GM21447 (cell line): Measurements from ENCODE around the gene RUFY2.

Source experiments
- ATAC-seq: cut with Tn5 transposase; IDR thresholded peaks from one replicate; pipeline ENCODE4 v1.9.1; 2021; ENCODE audit not compliant: unreplicated experiment

Gene RUFY2

DNA sequence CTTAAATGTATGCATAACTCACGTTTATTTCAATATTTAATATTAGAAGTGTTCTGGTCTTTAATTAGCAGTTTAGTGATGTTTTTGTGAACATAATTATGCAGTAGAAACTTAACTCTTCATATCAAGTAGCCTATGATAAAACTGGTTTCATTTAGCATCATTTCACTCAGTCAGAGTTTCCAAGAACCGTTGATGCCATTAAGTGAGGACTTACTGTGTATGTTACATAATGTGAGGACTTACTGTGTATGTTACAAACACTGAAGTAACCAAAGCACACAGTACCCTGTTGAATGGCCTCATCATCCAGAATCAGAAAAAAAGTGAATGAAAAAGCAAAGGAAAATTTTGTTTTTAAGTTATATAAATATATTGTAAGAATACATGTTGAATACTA lies 41.5 kb downstream of the RUFY2 start:
- ATAC-seq, result no peak

DNA sequence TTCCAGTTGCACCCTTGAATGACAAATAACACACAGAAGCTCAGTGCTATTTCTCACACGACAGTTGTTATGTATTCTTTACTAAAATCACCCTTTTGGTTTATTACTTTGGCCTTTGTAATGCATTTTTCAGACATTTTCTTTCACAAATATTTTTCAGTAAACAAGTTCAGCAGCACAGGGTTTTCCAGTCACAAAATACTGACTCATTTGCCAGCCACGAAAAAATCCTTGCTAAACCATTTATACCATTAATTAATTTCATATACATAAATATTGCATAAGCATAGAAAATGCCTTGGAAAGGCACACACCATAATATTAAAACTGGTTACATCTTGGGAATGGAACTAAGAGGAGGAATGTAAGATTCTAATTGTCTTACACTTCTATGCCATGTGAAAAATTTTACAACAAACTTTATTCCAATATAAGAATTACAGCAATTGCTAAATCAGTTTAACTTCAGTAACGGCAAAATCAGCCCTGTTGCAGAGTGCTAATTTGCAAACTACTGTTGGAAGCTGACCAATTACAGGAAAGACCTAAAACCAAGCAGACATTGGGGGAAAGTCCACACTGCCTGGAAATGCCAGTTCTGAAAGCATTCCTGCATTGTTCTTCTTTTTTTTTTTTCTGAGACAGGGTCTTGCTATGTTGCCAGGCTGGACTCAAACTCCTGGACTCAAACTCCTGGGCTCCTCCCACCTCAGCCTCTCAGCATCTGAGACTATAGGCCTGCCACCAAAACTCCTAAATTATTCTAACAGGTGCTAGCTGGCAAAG lies 42.8 kb downstream of the RUFY2 start:
- no peak for ATAC-seq

- ATAC-seq, result no peak
These were observed 44.5 kb downstream of the RUFY2 start for GRCh38 chr10:68362590-68362989.

DNA sequence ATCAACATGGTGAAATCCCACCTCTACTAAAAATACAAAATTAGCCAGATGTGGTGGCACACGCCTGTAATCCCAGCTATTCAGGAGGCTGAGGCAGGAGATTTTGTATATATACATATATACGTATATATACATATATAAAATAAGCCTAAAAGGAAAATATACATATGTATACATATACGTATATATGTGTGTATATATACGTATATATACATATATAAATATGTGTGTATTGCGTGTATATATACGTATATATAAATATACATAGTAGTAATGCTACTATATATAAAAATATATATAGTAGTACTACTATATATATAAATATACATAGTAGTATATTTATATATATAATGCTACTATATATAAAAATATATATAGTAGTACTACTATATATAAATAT lies 47.9 kb downstream of the RUFY2 start:
- ATAC-seq, result no peak

GRCh38 chr10:68353537-68353936 lies 53.5 kb downstream of the RUFY2 start:
- no peak for ATAC-seq

DNA sequence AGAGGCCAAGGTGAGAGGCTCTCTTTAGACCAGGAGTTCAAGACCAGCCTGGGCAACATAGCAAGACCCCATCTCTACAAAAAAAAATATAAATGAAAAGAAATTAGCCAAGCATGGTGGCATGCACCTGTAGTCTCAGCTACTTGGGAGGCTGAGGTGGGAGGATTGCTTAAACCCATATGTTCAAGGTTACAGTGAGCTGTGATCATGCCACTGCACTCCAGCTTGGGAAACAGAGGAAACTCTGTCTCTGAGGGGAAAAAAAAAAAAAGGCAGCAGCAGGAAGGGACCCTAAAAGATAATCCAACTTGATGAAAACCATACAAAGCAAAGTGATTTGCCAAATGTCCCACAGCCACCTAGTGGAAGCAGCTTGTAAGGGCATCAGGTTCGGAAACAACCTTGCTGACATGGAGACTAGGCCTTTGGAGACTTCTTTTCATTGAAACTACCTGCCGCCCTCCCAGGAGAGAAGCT lies 58.8 kb downstream of the RUFY2 start:
- peak; percentile 63 for ATAC-seq

DNA sequence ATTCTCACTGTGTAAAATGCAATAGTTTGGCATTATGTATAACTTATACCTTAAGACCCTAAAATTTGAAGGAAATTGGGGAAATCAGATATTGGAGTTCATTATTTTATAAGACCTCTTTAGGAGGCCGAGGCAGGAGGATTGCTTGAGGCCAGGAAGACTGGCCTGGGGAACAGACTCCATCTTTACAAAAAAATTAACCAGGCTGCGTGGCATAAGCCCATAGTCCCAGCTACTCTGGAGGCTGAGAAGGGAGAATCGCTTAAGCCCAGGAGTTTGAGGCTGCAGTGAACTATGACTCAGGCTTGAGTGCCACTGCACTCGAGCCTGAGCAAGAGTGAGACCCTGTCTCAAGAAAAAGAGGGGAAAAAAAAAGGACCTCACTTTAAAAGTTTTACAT lies 60.3 kb downstream of the RUFY2 start:
- no peak for ATAC-seq

GRCh38 chr10:68345621-68346020 lies 61.5 kb downstream of the RUFY2 start:
- ATAC-seq, result no peak

DNA sequence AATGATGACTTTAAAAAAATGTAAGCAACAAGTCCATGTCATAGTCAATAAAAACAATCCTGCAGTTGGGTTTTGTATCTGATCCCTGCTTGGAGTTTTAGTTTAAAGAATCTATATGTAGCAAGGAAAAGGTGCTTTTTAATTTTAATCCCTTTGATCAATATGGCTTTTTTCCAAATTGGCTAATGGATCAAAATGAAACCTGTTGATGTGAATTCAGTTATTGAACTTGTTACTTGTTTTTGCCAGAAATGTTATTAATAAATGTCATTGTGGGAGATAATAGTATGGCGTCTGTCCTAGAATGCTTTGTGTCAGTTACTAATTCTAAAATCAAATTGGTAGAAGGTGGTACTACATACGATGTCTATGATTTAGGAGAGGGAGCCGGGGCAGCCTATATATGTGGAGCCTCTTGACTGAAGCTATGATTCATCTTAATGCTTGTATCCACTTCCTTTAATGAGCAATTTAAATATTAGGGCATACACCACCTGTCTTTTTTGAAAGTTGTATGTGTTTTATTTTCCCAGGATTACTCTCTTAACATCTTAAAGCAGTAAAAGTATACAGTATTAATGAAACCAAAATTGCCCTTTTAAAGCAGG lies 64.1 kb downstream of the RUFY2 start:
- no peak for ATAC-seq

DNA sequence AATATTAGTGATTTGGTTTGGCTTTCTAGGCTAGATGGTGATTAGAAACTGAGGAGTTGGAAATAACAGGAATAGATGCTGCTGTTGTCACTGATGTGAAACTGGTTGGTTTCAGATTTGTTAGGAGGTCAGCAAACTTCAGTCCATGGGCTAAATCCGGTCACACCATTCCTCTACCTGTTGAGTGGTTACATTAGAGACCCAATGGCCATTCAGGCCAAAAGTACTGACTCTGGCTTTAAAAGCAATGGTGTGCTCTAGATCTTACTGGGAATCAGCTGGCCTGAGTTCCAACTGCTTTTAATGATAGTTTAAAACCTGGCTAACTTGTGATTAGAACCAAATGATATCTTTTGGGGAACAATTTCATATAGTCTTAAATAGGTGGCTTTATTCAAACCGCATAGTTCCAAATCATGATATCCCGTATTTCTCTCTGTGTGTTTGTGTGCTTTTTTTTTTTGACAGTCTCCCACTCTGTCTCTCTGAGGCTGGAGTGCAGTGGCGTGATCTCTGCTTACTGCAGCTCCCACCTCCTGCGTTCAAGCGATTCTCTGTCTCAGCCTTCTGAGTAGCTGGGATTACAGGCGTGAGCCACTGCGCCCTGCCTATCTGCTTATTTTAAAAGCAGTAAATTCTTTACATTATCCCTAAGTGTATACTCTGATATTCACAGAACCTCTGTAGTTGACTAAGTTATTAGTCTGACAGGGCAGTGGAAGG lies 66.6 kb downstream of the RUFY2 start:
- no peak for ATAC-seq

DNA sequence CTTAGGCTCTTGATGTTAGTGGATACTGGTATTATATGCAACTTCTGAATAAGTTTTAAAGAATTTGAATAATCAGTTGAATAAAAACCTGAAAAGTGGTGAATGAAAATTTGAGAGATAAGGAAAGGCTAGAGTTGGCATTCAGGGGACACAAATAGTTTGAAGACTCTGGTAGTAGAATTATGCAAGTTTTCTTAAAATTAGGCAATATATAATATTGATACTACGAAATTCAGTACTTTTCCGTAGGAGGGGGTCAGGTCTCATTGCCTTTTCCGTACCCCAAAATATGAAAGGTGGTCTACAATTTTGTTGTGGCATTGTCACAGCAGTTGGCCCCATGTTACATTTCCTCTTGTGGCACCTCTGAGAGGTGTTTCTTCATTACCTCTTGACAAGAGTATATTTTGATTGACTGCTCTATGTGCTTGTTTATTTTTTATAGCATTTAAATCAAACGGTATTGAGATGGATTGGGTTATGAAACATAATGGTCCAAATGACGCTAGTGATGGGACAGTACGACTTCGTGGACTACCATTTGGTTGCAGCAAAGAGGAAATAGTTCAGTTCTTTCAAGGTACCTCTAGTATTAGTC lies 70.2 kb downstream of the RUFY2 start:
- no peak for ATAC-seq

DNA sequence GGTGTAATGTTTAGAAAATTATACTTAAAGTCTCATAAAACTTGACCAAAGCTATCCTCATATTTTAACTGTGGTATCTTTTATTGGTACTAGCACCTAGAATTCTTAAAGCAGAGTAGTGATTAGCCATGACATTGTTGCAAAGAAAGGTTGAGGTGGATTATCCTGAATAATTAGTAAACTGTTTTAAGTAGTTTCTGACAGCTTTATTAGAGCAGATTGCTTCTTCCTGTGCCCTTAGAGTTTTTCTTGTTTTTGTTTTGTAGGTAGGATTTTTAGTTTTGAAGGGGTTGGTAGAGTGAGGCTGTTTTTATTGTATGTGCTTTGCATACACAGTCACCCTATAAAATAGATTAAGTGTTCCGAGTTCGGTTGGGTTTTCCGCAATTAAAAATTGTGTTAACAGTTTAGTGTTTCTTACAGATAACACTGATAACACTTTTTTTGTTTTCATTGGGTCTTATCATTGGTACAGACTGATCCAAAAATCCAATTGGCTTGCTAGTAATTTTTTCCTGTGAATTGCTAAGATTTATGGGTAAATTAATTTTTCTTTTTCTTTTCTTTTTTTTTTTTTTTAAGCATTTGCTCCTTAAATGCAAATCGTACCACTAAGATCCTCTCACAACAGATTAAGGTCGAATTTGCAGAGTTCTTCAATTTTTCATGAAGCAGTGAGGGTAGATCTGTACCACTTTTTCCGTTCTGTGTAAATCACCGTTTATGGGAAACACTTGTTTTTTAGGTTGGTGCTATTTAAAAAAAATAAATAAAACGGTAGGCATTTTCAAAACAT lies 72.2 kb downstream of the RUFY2 start:
- ATAC-seq, result no peak

GRCh38 chr10:68333440-68334431 lies 73.3 kb downstream of the RUFY2 start:
- no peak for ATAC-seq

- ATAC-seq, result no peak
These were observed 74.0 kb downstream of the RUFY2 start for GRCh38 chr10:68333058-68333395.

- peak; percentile 25 for ATAC-seq
These were observed 74.6 kb downstream of the RUFY2 start, which contains the start of gene PBLD for GRCh38 chr10:68332259-68333057. Gene PBLD (minus strand): TSS chr10:68332928. CDS start chr10:68306844, 26,084 bp downstream.

GRCh38 chr10:68331455-68332258 lies 75.4 kb downstream of the RUFY2 start, which contains the start of gene HNRNPH3:
Gene HNRNPH3 (plus strand): TSS chr10:68332064. CDS start chr10:68337222, 5,158 bp downstream.
- peak; percentile 74 for ATAC-seq

DNA sequence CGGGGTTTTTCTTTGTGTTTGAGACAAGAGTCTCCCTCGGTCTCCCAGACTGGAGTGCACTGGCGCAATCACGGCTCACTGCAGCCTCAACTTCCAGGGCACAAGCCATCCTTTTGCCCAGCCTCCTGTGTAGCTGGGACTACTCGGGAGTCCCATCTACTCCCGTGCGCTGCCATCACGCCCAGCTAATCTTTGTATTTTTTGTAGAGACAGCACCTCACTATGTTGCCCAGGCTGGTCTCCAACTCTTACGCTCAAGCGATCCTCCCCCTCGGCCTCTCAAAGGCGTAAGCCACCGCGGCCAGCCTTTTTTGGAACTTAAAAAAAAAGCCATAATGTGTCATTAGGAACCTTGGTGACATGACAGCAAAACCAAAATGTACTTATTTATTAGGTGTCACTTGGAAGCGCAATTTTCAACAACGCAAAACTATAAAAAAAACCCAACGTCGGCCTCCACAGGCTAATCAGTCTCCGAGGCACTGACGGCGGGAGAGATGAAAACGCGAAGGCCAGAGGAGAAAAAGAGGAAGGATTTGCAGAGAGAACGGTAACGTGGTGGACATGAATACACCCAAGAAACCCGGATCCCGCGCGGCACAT lies 76.1 kb downstream of the RUFY2 start:
- ATAC-seq, result no peak
